H1 (cell line): ENCODE results near the gene ADAMTS3. TPM values are rescaled to one million over a fixed set of nuclear protein-coding genes. Genes with fewer than 3 reads are reported as not detected.

Source experiments
- CBX8 ChIP-seq: fragments of 300-800, 300-1000 bp; sonication (generic); IDR thresholded peaks from 2 replicates; pipeline ENCODE4 v1.7.1; 2016; ENCODE audit warnings: low read depth, low read length, borderline replicate concordance
- HDAC2 ChIP-seq, 2 experiments: fragments of 300-600 bp in 1 of 2; sonication (generic) in 1 of 2; IDR thresholded peaks; 2 replicates each; pipeline ENCODE4 v1.6.1; 2011 to 2012; ENCODE audit warnings: low read depth in 2 of 2, low read length in 2 of 2, mild to moderate bottlenecking in 2 of 2, moderate library complexity in 2 of 2, borderline replicate concordance in 1 of 2, inconsistent platforms in 1 of 2
- SAP30 ChIP-seq: fragments of 300-600 bp; sonication (generic); IDR thresholded peaks from 2 replicates; pipeline ENCODE4 v1.7.1; 2012; ENCODE audit warnings: low read length, moderate library complexity, mild to moderate bottlenecking, inconsistent platforms; ENCODE audit not compliant: insufficient read depth, insufficient replicate concordance
- polyA plus RNA-seq, 7 experiments: library from polyadenylated mRNA; depleted of rRNA in 3 of 7; stranded (reverse) in 5 of 7; unstranded in 2 of 7; fragments of >200 nt in 5 of 7; fragments of 200-250 nt in 2 of 7; gene quantifications; 1 replicate in 5 of 7; 2 replicates in 1 of 7; 4 replicates in 1 of 7; pipeline versions ENCODE4 v1.2.1 to v1.2.3, GENCODE V29; 2011 to 2013; ENCODE audit warnings: missing spikeins in 2 of 7, mixed read lengths in 2 of 7
- total RNA-seq: library from RNA; stranded (reverse); fragmentation: NEBNext Ultra II Directional; extraction: Animal tissue kit (Norgen Biotek cat#: 25700); gene quantifications from 2 replicates; pipeline ENCODE4 v1.2.1, GENCODE V29; 2021

Gene ADAMTS3
- total and polyA plus RNA-seq, 2 of the 8 experiments (the other 6 are each of a cell fraction or from before 2014, with no cell fraction given): 1.3 to 3.4 TPM

- TF ChIP-seq HDAC2 (IDR thresholded peaks at IDR 0.05; ENCODE audit: borderline replicate concordance in 1 of 2, low read depth in 2 of 2, low read length in 2 of 2) (no peak), CBX8 (no peak), SAP30 (no peak)
Observed at GRCh38 chr4:72564789-72565188, 4.2 kb downstream of the ADAMTS3 start (continued).
